HL-60 (cell line): ENCODE data around the gene CFAP251.
"Not testable (repeated sequence)": the region's sequence is repeated elsewhere in the genome, so short reads cannot be mapped to it uniquely, and the experiment has no call there.

Source experiments
- DNase-seq, 2 experiments: peaks; one replicate each; pipeline ENCODE4 v3.0.0-alpha.2; 2010 to 2020; ENCODE audit warnings: low read depth in 1 of 2, low spot score in 1 of 2
- H3K27ac ChIP-seq: fragments of 250-450 bp; sonication (Bioruptor Pico); replicated peaks from 2 replicates; pipeline ENCODE4 v1.5.1; 2020; ENCODE audit warnings: mild to moderate bottlenecking, moderate library complexity
- H3K27me3 ChIP-seq: fragments of 250-450 bp; sonication (Bioruptor Pico); 2 replicates; pipeline ENCODE4 v1.5.1; 2021; ENCODE audit warnings: mild to moderate bottlenecking, moderate library complexity; ENCODE audit not compliant: insufficient read depth, poor library complexity, severe bottlenecking
- H3K4me3 ChIP-seq: replicated peaks from 2 replicates; pipeline ENCODE4 v1.5.1; 2011; ENCODE audit warnings: mild to moderate bottlenecking, control low read depth, low read length; ENCODE audit not compliant: insufficient read depth
- CTCF ChIP-seq: IDR thresholded peaks from one replicate; pipeline ENCODE4 v1.5.1; 2011; ENCODE audit warnings: low read length, control low read depth, inconsistent platforms; ENCODE audit not compliant: insufficient read depth
- GABPA ChIP-seq: IDR thresholded peaks from 2 replicates; pipeline ENCODE4 v1.6.1; 2012; ENCODE audit warnings: low read depth
- POLR2AphosphoS5 ChIP-seq: IDR thresholded peaks from 2 replicates; pipeline ENCODE4 v1.6.1; 2012; ENCODE audit warnings: low read depth
- SPI1 ChIP-seq: IDR thresholded peaks from 2 replicates; pipeline ENCODE4 v1.6.1; 2012; ENCODE audit warnings: low read depth, mild to moderate bottlenecking, borderline replicate concordance
- TF ChIP-seq, protein P1 (sequence below): IDR thresholded peaks from 2 replicates; pipeline ENCODE4 v1.6.1; 2012; ENCODE audit warnings: low read depth; ENCODE audit not compliant: insufficient replicate concordance

Gene CFAP251

GRCh38 chr12:121875582-121875981 is 42.8 kb upstream of the CFAP251 start:
- Histone ChIP-seq H3K4me3 (no peak overlapping the region), H3K27ac (no peak overlapping the region), H3K27me3 (no peaks in the 10 kb centered on the region)
- no peak for DNase-seq
- TF ChIP-seq, protein P1, sequence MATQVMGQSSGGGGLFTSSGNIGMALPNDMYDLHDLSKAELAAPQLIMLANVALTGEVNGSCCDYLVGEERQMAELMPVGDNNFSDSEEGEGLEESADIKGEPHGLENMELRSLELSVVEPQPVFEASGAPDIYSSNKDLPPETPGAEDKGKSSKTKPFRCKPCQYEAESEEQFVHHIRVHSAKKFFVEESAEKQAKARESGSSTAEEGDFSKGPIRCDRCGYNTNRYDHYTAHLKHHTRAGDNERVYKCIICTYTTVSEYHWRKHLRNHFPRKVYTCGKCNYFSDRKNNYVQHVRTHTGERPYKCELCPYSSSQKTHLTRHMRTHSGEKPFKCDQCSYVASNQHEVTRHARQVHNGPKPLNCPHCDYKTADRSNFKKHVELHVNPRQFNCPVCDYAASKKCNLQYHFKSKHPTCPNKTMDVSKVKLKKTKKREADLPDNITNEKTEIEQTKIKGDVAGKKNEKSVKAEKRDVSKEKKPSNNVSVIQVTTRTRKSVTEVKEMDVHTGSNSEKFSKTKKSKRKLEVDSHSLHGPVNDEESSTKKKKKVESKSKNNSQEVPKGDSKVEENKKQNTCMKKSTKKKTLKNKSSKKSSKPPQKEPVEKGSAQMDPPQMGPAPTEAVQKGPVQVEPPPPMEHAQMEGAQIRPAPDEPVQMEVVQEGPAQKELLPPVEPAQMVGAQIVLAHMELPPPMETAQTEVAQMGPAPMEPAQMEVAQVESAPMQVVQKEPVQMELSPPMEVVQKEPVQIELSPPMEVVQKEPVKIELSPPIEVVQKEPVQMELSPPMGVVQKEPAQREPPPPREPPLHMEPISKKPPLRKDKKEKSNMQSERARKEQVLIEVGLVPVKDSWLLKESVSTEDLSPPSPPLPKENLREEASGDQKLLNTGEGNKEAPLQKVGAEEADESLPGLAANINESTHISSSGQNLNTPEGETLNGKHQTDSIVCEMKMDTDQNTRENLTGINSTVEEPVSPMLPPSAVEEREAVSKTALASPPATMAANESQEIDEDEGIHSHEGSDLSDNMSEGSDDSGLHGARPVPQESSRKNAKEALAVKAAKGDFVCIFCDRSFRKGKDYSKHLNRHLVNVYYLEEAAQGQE = no peak
- TF ChIP-seq SPI1 = no peak
- no peak for TF ChIP-seq GABPA
- TF ChIP-seq CTCF = no peak

GRCh38 chr12:121876080-121876447 is 42.3 kb upstream of the CFAP251 start:
- DNase-seq, H3K27ac ChIP-seq, H3K27me3 ChIP-seq, H3K4me3 ChIP-seq: not testable (repeated sequence)

GRCh38 chr12:121883315-121883660 is 35.1 kb upstream of the CFAP251 start:
- no peak for DNase-seq
- TF ChIP-seq, protein P1 = no peak
- TF ChIP-seq SPI1 = no peak
- TF ChIP-seq POLR2AphosphoS5 = no peak
- no peak for TF ChIP-seq CTCF
- no peak for TF ChIP-seq GABPA
- H3K4me3 ChIP-seq = no peak overlapping the region
- H3K27ac ChIP-seq = no peak overlapping the region
- no peaks in the 10 kb centered on the region for H3K27me3 ChIP-seq

DNA sequence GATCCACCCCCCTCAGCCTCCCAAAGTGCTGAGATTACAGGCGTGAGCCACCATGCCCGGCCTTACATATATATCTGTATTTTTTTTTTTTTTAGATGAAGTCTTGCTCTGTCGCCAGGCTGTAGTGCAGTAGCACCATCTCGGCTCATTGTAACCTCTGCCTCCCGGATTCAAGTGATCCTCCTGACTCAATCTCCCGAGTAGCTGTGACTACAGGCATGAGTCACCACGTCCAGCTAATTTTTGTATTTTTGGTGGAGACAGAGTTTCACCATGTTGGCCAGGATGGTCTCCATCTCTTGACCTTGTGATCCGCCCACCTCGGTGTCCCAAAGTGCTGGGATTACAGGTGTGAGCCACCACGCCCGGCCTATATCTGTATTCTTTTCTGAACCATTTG is 33.3 kb upstream of the CFAP251 start:
- not testable (repeated sequence) for H3K4me3 ChIP-seq, DNase-seq, H3K27me3 ChIP-seq, H3K27ac ChIP-seq

DNA sequence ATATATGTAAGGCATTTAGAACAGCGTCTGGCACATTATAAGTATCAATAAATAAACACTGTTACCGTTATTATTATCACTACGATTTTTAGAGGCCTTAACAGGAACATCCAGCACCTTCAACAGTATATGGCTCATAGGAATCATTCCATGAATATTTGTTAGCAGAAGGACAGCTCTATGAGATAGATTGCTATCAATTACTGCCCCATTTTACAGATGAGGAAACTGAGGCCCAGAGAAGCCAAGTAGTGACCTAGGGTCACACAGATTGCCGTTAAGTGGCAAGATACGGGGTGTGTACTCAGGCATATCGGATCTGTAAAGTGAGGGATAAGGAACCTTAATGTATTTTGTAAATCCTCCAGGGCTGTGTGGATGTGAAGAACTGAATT is 30.3 kb upstream of the CFAP251 start:
- H3K4me3 ChIP-seq = peak overlapping the region; percentile 23
- peak overlapping the region; percentile 35 for H3K27ac ChIP-seq
- H3K27me3 ChIP-seq = no peaks in the 10 kb centered on the region
- no peak for DNase-seq
- TF ChIP-seq POLR2AphosphoS5 (no peak), CTCF (no peak), GABPA (no peak), SPI1 (no peak)
- TF ChIP-seq, protein P1 = no peak
